ENCODE measurements around the gene CPNE5.

DNA sequence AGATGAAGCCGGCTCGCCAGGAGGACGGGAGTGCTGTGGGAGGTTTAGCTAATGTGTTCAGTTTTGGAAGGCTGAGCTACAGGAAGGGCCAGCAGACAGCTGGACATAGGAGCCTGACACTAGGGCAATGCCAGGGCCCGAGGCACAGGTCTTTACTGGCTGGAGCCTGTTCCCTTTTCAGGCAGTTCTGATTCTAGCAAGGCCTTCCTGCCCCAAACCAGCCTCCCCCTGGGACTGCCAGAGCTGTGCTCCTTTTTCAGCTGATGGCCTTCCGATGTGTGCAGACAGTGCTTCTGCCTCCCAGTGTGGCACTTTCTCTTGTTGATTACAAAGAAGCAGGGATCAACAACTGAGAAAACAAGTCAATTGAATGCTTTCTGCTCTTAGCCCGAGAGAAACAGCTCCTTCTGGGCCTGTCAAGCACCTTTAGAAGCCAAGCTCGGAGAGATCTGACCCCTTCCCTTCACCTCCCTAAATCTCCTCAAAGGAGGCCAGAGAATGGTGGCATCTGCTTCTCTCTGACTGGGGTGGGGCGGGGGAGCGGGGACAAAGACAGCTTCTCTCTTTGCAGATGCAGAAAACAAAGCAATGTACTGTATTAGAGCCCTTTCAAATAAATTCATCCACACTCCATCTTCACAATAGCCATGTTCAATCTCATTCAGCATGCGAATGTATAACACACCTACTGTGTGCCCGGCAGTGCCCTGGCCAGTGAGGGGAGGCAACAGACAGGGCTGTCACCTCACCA, 78.4 kb downstream of the CPNE5 start:
- TF ChIP-seq FOS (IDR thresholded peaks at IDR 0.05; ENCODE audit: low read depth, low read length) (no peak), CHD1 (IDR thresholded peaks at IDR 0.05; ENCODE audit: low read depth, low read length) (no peak), RAD21 (IDR thresholded peaks at IDR 0.05; ENCODE audit: low read length) (no peak), CEBPB (IDR thresholded peaks at IDR 0.05; ENCODE audit: low read depth, low read length) (no peak), MAZ (IDR thresholded peaks at IDR 0.05; ENCODE audit: borderline replicate concordance, low read depth, low read length) (no peak), MXI1 (IDR thresholded peaks at IDR 0.05; ENCODE audit: borderline replicate concordance, low read depth, low read length) (no peak)
- TF ChIP-seq, protein P1, sequence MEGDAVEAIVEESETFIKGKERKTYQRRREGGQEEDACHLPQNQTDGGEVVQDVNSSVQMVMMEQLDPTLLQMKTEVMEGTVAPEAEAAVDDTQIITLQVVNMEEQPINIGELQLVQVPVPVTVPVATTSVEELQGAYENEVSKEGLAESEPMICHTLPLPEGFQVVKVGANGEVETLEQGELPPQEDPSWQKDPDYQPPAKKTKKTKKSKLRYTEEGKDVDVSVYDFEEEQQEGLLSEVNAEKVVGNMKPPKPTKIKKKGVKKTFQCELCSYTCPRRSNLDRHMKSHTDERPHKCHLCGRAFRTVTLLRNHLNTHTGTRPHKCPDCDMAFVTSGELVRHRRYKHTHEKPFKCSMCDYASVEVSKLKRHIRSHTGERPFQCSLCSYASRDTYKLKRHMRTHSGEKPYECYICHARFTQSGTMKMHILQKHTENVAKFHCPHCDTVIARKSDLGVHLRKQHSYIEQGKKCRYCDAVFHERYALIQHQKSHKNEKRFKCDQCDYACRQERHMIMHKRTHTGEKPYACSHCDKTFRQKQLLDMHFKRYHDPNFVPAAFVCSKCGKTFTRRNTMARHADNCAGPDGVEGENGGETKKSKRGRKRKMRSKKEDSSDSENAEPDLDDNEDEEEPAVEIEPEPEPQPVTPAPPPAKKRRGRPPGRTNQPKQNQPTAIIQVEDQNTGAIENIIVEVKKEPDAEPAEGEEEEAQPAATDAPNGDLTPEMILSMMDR (conservative IDR thresholded peaks at IDR 0.05; ENCODE audit: low read depth, low read length): no peak
- TF ChIP-seq, protein P2, sequence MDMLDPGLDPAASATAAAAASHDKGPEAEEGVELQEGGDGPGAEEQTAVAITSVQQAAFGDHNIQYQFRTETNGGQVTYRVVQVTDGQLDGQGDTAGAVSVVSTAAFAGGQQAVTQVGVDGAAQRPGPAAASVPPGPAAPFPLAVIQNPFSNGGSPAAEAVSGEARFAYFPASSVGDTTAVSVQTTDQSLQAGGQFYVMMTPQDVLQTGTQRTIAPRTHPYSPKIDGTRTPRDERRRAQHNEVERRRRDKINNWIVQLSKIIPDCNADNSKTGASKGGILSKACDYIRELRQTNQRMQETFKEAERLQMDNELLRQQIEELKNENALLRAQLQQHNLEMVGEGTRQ (IDR thresholded peaks at IDR 0.05; ENCODE audit: low read depth, low read length): no peak
